ENCODE results near the gene SOX6.

Gene SOX6

DNA sequence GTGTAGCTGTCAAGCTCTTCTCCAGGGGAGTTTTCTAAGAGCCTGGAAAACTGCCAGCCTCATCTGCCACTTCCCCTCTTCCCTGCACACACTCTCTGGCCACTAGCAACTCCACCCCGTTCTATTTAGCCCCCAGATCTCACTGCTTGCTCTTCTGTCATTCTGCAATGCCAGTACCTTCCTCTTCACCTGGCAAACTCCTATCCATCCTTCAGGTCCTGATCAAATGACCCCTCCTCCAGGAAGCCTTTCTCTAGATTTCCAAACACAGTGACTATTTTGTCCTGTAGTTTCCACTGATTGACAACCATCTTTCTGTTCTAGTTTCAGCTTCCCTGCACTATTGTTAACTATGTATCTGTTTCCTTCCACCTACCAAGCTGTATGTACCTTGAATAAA is 437.7 kb downstream of the SOX6 start:
- DNase-seq, result no peak

DNA sequence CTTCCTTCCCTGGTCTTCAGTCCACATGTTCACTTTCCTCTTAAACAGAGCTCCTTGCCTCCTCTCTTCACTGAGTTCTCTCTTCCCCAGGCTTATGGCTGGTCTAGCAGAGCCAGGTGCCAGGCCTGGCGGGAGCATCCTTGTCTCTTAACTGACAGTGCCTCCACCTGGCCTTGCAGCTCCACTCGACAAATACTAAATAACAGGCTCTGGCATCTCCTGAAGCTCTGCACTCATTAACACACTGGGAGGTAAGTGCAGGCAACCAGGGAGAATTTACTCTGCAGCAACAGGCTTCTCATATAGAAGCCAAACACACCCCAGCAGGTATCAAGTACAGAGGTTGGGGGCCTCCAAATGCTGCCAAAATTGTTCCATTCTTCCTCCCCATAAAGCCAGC is 438.1 kb downstream of the SOX6 start:
- no peak for DNase-seq
